ENCODE data around the gene CENPQ.

DNA sequence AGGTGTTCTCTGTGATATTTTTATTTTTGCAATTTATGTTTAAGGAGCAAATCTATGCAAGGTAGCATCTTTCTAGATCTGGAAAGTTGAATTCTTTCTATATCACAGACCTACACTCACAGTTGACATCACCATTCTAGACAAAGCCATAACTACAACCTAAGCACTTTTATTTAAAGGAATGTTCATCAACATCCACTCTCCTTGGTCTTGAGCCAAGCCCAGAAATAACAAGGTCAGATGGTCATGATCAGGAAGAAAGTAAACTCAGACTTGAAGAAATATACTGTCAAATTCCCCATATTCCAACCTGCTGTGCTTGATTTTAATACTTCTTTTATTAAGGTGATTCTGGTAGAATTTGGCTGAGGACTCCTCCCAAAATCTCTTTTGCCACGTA lies 32.3 kb upstream of the CENPQ start:
- TF ChIP-seq, protein P1, sequence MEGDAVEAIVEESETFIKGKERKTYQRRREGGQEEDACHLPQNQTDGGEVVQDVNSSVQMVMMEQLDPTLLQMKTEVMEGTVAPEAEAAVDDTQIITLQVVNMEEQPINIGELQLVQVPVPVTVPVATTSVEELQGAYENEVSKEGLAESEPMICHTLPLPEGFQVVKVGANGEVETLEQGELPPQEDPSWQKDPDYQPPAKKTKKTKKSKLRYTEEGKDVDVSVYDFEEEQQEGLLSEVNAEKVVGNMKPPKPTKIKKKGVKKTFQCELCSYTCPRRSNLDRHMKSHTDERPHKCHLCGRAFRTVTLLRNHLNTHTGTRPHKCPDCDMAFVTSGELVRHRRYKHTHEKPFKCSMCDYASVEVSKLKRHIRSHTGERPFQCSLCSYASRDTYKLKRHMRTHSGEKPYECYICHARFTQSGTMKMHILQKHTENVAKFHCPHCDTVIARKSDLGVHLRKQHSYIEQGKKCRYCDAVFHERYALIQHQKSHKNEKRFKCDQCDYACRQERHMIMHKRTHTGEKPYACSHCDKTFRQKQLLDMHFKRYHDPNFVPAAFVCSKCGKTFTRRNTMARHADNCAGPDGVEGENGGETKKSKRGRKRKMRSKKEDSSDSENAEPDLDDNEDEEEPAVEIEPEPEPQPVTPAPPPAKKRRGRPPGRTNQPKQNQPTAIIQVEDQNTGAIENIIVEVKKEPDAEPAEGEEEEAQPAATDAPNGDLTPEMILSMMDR (IDR thresholded peaks at IDR 0.05; ENCODE audit: low read depth, low read length): no peak
- TF ChIP-seq, protein P2, sequence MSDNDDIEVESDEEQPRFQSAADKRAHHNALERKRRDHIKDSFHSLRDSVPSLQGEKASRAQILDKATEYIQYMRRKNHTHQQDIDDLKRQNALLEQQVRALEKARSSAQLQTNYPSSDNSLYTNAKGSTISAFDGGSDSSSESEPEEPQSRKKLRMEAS (IDR thresholded peaks at IDR 0.05; ENCODE audit: low read depth, low read length): no peak

Measured in NB4 (cell line).